GM12878 (cell line): ENCODE data around the gene PHKG2.

ENCODE experiments used
- BRCA1 ChIP-seq: IDR thresholded peaks from 2 replicates; pipeline ENCODE4 v1.6.1; 2011; ENCODE audit warnings: low read depth, low read length, improper control_type of control experiment
- CHD4 ChIP-seq: fragments of 200-600 bp; sonication (generic); IDR thresholded peaks from 2 replicates; pipeline ENCODE4 v1.6.1; 2016; ENCODE audit warnings: mild to moderate bottlenecking
- CTCF ChIP-seq, 3 experiments: IDR thresholded peaks in 2 of 3; conservative IDR thresholded peaks in 1 of 3; 2 replicates each; pipeline ENCODE4 v1.5.1; 2011; ENCODE audit warnings: low read depth in 3 of 3, low read length in 3 of 3, mild to moderate bottlenecking in 3 of 3, control low read depth in 2 of 3, moderate library complexity in 2 of 3, inconsistent platforms in 1 of 3, mixed read lengths in 1 of 3; ENCODE audit not compliant: control insufficient read depth in 2 of 3, insufficient read depth in 1 of 3; ENCODE audit errors: extremely low read depth in 1 of 3
- ETV6 ChIP-seq, 2 experiments: fragments of 450-650 bp in 1 of 2; IDR thresholded peaks in 1 of 2; conservative IDR thresholded peaks in 1 of 2; 2 replicates each; pipeline ENCODE4 v1.6.1; 2014; ENCODE audit warnings: antibody characterized with exemption in 1 of 2, borderline replicate concordance in 1 of 2, low read depth in 1 of 2, mild to moderate bottlenecking in 1 of 2, moderate library complexity in 1 of 2
- HCFC1 ChIP-seq: fragments of 150-350 bp; IDR thresholded peaks from 2 replicates; pipeline ENCODE4 v1.6.1; 2014; ENCODE audit warnings: low read length
- NFYB ChIP-seq: IDR thresholded peaks from 2 replicates; pipeline ENCODE4 v1.6.1; 2011; ENCODE audit warnings: low read depth, mild to moderate bottlenecking, low read length, improper control_type of control experiment, moderate library complexity; ENCODE audit not compliant: insufficient read depth
- NRF1 ChIP-seq: conservative IDR thresholded peaks from 2 replicates; pipeline ENCODE4 v1.6.1; 2011; ENCODE audit warnings: mild to moderate bottlenecking, low read depth, low read length, improper control_type of control experiment
- POLR2A ChIP-seq: IDR thresholded peaks from 2 replicates; pipeline ENCODE4 v1.6.1; 2011; ENCODE audit warnings: low read depth, mild to moderate bottlenecking, low read length
- POLR2AphosphoS5 ChIP-seq: IDR thresholded peaks from 2 replicates; pipeline ENCODE4 v1.6.1; 2011; ENCODE audit warnings: mild to moderate bottlenecking, low read length, inconsistent platforms
- USF2 ChIP-seq: IDR thresholded peaks from 2 replicates; pipeline ENCODE4 v1.6.1; 2011; ENCODE audit warnings: low read depth, low read length, improper control_type of control experiment, borderline replicate concordance
- ZNF274 ChIP-seq: IDR thresholded peaks from one replicate; pipeline ENCODE4 v1.8.0; 2011; ENCODE audit not compliant: insufficient read length, insufficient read depth

- no peak for TF ChIP-seq NRF1
- TF ChIP-seq NFYB = no peak
- TF ChIP-seq ZNF274 = no peak
- TF ChIP-seq POLR2A = no peak
- TF ChIP-seq HCFC1 = no peak
- no peak for TF ChIP-seq BRCA1
- TF ChIP-seq USF2 = no peak
- peak in 1 of 3 experiments; percentile 30; a peak in 1 of 6 replicates for TF ChIP-seq CTCF (IDR thresholded peaks at IDR 0.05 in 2 of 3, conservative IDR thresholded peaks at IDR 0.05 in 1 of 3; ENCODE audit: control insufficient read depth in 2 of 3, extremely low read depth in 1 of 3, insufficient read depth in 1 of 3, low read depth in 3 of 3, low read length in 3 of 3)
- no peak for TF ChIP-seq POLR2AphosphoS5
- no peak for TF ChIP-seq CHD4
- no peak for TF ChIP-seq ETV6 (conservative IDR thresholded peaks at IDR 0.05 in 1 of 2, IDR thresholded peaks at IDR 0.05 in 1 of 2; ENCODE audit: borderline replicate concordance in 1 of 2, low read depth in 1 of 2)
Measured at GRCh38 chr16:30722443-30722842, 25.8 kb upstream of the PHKG2 start.
